ENCODE measurements around the gene CLEC16A. TPM values are rescaled to one million over a fixed set of nuclear protein-coding genes. Genes with fewer than 3 reads are reported as not detected.

CLEC16A gene
- total RNA-seq, 4 donors from 2014 or later = 24.5 to 33.0 (median 29.3) TPM

DNA sequence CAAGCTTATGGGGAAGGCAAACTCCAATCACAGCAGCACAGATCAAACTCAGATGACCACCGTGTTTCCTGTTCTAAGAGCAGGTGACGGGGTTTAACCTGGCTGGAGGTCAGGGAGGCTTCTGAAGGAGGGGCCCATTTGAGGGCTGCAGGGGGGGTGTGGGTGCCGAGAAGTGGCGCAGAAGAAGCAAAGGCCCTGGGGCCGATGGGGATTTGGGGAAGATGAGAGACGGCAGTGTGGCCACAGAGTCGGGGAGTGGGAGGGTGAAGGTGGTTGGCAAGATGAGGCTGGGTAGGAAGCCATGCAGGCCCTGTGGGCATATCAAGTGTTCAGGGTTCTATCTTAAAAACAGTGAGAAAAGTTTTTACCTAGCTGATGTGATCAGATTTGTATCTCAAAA lies 122.9 kb downstream of the CLEC16A start:
- Histone ChIP-seq H3K36me3 (peaks cover 0 to 9% of the 10 kb centered on the region in 2 donors), H3K4me1 (peaks cover 0 to 7% of the 10 kb centered on the region in 2 donors), H3K27me3 (no peaks in the 10 kb centered on the region), H3K27ac (no peak overlapping the region), H3K4me3 (no peak overlapping the region), H3K9me3 (no peaks in the 10 kb centered on the region)
- in situ Hi-C loops (cut with MboI; ENCODE audit: low sequenced_read_pairs in 4 of 4) (no loop called here), intact Hi-C loops (cut with DNase I; ENCODE audit: low total_unique reads) (no loop called here)
- TF ChIP-seq CTCF (IDR thresholded peaks at IDR 0.05 in 4 of 5, conservative IDR thresholded peaks at IDR 0.05 in 1 of 5) (no peak), POLR2A (IDR thresholded peaks at IDR 0.05) (no peak)
- DNase-seq (no peak), ATAC-seq (no peak)

DNA sequence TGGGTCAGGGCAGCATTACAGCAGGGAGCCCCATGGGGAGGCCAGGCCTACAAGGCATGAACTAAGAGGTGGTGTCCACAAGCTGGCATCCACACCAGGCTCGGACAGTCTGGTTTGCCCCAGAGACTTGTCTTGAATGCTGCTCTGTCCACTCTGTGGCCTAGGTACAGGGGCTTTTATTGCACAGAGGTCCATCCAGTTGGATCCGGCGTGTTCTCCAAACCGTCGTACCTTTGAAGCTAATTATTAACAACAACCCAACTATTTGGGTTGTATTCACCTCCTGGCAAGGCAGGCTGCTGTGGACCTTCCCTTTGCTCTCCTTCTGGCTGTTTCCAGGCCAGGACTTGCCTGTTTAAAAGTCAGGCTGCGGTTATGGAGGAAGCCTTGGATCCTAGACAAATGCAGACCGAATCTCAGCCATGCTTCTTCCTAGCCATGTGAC lies 123.4 kb downstream of the CLEC16A start:
- H3K27ac ChIP-seq = no peak overlapping the region
- peaks cover 0 to 7% of the 10 kb centered on the region in 2 donors for H3K4me1 ChIP-seq
- H3K27me3 ChIP-seq = no peaks in the 10 kb centered on the region
- intact Hi-C loops (cut with DNase I; ENCODE audit: low total_unique reads) (no loop called here), in situ Hi-C loops (cut with MboI; ENCODE audit: low sequenced_read_pairs in 4 of 4) (no loop called here)
- no peak for TF ChIP-seq CTCF (IDR thresholded peaks at IDR 0.05 in 4 of 5, conservative IDR thresholded peaks at IDR 0.05 in 1 of 5)
- no peak for TF ChIP-seq POLR2A (IDR thresholded peaks at IDR 0.05)
- H3K36me3 ChIP-seq = peaks cover 0 to 9% of the 10 kb centered on the region in 2 donors
- ATAC-seq (no peak), DNase-seq (no peak)
- no peak overlapping the region for H3K4me3 ChIP-seq
- no peaks in the 10 kb centered on the region for H3K9me3 ChIP-seq

- H3K4me3 ChIP-seq = no peak overlapping the region
- H3K4me1 ChIP-seq = no peaks in the 10 kb centered on the region
- no peaks in the 10 kb centered on the region for H3K9me3 ChIP-seq
- no peak overlapping the region for H3K27ac ChIP-seq
- no peaks in the 10 kb centered on the region for H3K27me3 ChIP-seq
- ATAC-seq = no peak
- TF ChIP-seq POLR2A (IDR thresholded peaks at IDR 0.05) (no peak), CTCF (IDR thresholded peaks at IDR 0.05 in 4 of 5, conservative IDR thresholded peaks at IDR 0.05 in 1 of 5) (no peak)
- in situ Hi-C loops (cut with MboI; ENCODE audit: low sequenced_read_pairs in 4 of 4) (no loop called here), intact Hi-C loops (cut with DNase I; ENCODE audit: low total_unique reads) (no loop called here)
- no peaks in the 10 kb centered on the region for H3K36me3 ChIP-seq
- DNase-seq = no peak
These were observed 127.5 kb downstream of the CLEC16A start for GRCh38 chr16:11071829-11072228.

DNA sequence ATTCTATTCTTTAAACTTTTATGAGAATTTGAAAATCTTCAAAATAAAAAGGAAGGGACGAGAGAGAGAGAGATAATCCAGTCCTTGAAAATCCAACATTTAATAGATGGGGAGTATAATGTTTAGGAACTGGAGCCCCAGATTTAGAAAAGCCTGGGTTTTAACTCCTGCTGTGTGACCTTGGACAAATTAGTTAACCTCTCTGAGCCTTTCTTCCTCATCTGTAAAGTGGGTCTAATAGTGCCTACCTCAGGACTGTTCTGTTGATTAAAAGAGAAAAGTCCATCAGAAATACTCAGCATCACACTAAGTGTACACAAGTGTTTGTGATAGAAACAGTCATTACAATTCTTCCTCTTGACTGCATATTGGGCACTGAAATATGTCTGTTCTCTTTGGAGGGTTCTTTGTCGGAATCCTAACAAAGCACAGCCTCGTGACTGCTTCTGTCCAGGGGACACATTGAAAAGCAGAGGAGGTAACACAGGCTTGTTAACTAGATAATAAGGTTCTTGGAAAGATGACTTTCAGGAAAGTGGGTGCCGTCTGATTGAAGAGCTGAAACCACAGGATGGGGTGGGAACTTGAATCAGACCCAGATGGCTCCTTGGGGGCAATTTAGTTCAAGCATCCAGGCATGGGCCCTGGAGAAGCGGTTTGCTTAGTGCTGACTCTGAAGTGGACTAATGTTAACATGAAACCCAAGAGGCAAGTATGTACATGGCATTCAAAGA lies 128.2 kb downstream of the CLEC16A start:
- in situ Hi-C loops (cut with MboI; ENCODE audit: low sequenced_read_pairs in 4 of 4) (no loop called here), intact Hi-C loops (cut with DNase I; ENCODE audit: low total_unique reads) (no loop called here)
- TF ChIP-seq POLR2A (IDR thresholded peaks at IDR 0.05) (no peak), CTCF (IDR thresholded peaks at IDR 0.05 in 4 of 5, conservative IDR thresholded peaks at IDR 0.05 in 1 of 5) (no peak)
- Histone ChIP-seq H3K4me1 (peaks cover 0 to 2% of the 10 kb centered on the region in 2 donors), H3K9me3 (no peaks in the 10 kb centered on the region), H3K27ac (no peak overlapping the region), H3K36me3 (no peaks in the 10 kb centered on the region), H3K4me3 (no peak overlapping the region), H3K27me3 (no peaks in the 10 kb centered on the region)
- no peak for ATAC-seq
- DNase-seq = no peak
